H9 (cell line): ENCODE results near the gene RANBP17. TPM values are rescaled to one million over a fixed set of nuclear protein-coding genes. Genes with fewer than 3 reads are reported as not detected.

Source experiments
- DNase-seq: peaks from one replicate; pipeline ENCODE4 v3.0.0-alpha.2; 2017
- H2AFZ ChIP-seq: one replicate; pipeline ENCODE4 v1.6.1; 2013; ENCODE audit warnings: mild to moderate bottlenecking, low read length, control low read depth, moderate library complexity
- H2AK5ac ChIP-seq: 2 replicates; pipeline ENCODE4 v1.6.1; 2013; ENCODE audit warnings: low read length, control low read depth, mixed read lengths; ENCODE audit not compliant: insufficient read length
- H2BK120ac ChIP-seq: one replicate; pipeline ENCODE4 v1.6.1; 2013; ENCODE audit warnings: low read depth, mild to moderate bottlenecking, low read length, control low read depth, inconsistent platforms; ENCODE audit not compliant: poor library complexity, severe bottlenecking
- H2BK12ac ChIP-seq: 2 replicates; pipeline ENCODE4 v1.6.1; 2013; ENCODE audit warnings: low read length, control low read depth, mixed read lengths, low read depth; ENCODE audit not compliant: insufficient read length
- H2BK15ac ChIP-seq: 2 replicates; pipeline ENCODE4 v1.6.1; 2013; ENCODE audit warnings: low read depth, low read length, control low read depth
- H2BK20ac ChIP-seq: one replicate; pipeline ENCODE4 v1.6.1; 2013; ENCODE audit warnings: low read depth, mild to moderate bottlenecking, low read length, control low read depth, inconsistent platforms; ENCODE audit not compliant: poor library complexity, severe bottlenecking
- H2BK5ac ChIP-seq: 2 replicates; pipeline ENCODE4 v1.6.1; 2013; ENCODE audit warnings: low read length, control low read depth, mixed read lengths; ENCODE audit not compliant: insufficient read length
- H3K14ac ChIP-seq: 2 replicates; pipeline ENCODE4 v1.6.1; 2013; ENCODE audit warnings: low read length, control low read depth; ENCODE audit not compliant: insufficient read depth
- H3K18ac ChIP-seq: 2 replicates; pipeline ENCODE4 v1.6.1; 2013; ENCODE audit warnings: low read depth, mild to moderate bottlenecking, mixed read lengths, low read length, control low read depth; ENCODE audit not compliant: insufficient read length
- H3K23ac ChIP-seq: 2 replicates; pipeline ENCODE4 v1.6.1; 2013; ENCODE audit warnings: low read length, control low read depth, mixed read lengths, low read depth; ENCODE audit not compliant: insufficient read length
- H3K23me2 ChIP-seq: 2 replicates; pipeline ENCODE4 v1.6.1; 2013; ENCODE audit warnings: low read depth, mild to moderate bottlenecking, mixed read lengths, low read length, control low read depth; ENCODE audit not compliant: insufficient read length, poor library complexity, severe bottlenecking
- H3K27ac ChIP-seq: 2 replicates; pipeline ENCODE4 v1.5.1; 2013; ENCODE audit warnings: low read length, control low read depth, mixed read lengths, low read depth; ENCODE audit not compliant: insufficient read length
- H3K27me3 ChIP-seq: 2 replicates; pipeline ENCODE4 v1.6.1; 2013; ENCODE audit warnings: low read length, control low read depth, inconsistent platforms; ENCODE audit not compliant: insufficient read depth
- H3K4ac ChIP-seq: 2 replicates; pipeline ENCODE4 v1.6.1; 2013; ENCODE audit warnings: low read depth, mild to moderate bottlenecking, control low read depth, inconsistent platforms, low read length, moderate library complexity
- H3K4me1 ChIP-seq: 2 replicates; pipeline ENCODE4 v1.6.1; 2013; ENCODE audit warnings: low read length, control low read depth, inconsistent platforms; ENCODE audit not compliant: insufficient read depth
- H3K4me2 ChIP-seq: 2 replicates; pipeline ENCODE4 v1.6.1; 2013; ENCODE audit warnings: low read length, control low read depth, mixed read lengths; ENCODE audit not compliant: insufficient read length, insufficient read depth
- H3K56ac ChIP-seq: 2 replicates; pipeline ENCODE4 v1.6.1; 2013; ENCODE audit warnings: low read depth, mild to moderate bottlenecking, mixed read lengths, low read length, control low read depth; ENCODE audit not compliant: insufficient read length
- H3K79me1 ChIP-seq: 2 replicates; pipeline ENCODE4 v1.6.1; 2013; ENCODE audit warnings: low read depth, mild to moderate bottlenecking, moderate library complexity, low read length, control low read depth, inconsistent platforms; ENCODE audit not compliant: insufficient read depth, poor library complexity, severe bottlenecking
- H3K79me2 ChIP-seq: 2 replicates; pipeline ENCODE4 v1.6.1; 2013; ENCODE audit warnings: low read length, control low read depth, inconsistent platforms; ENCODE audit not compliant: insufficient read depth
- H3K9ac ChIP-seq: 2 replicates; pipeline ENCODE4 v1.6.1; 2013; ENCODE audit warnings: low read length, control low read depth, mixed read lengths; ENCODE audit not compliant: insufficient read length; ENCODE audit errors: extremely low read depth
- H3K9me3 ChIP-seq: one replicate; pipeline ENCODE4 v1.6.1; 2013; ENCODE audit warnings: low read depth, low read length, inconsistent platforms; ENCODE audit not compliant: control insufficient read depth
- H3T11ph ChIP-seq: one replicate; pipeline ENCODE4 v1.6.1; 2013; ENCODE audit warnings: mild to moderate bottlenecking, low read length, control low read depth, inconsistent platforms
- H4K20me1 ChIP-seq: one replicate; pipeline ENCODE4 v1.6.1; 2013; ENCODE audit not compliant: control insufficient read depth, insufficient read length, insufficient read depth
- H4K5ac ChIP-seq: 2 replicates; pipeline ENCODE4 v1.6.1; 2013; ENCODE audit warnings: low read depth, mild to moderate bottlenecking, mixed read lengths, low read length, control low read depth; ENCODE audit not compliant: insufficient read length
- H4K8ac ChIP-seq: replicated peaks from 2 replicates; pipeline ENCODE4 v1.6.1; 2013; ENCODE audit warnings: low read length, control low read depth, mixed read lengths, low read depth; ENCODE audit not compliant: insufficient read length
- H4K91ac ChIP-seq: 2 replicates; pipeline ENCODE4 v1.6.1; 2013; ENCODE audit warnings: low read depth, mild to moderate bottlenecking, moderate library complexity, mixed read lengths, low read length, control low read depth; ENCODE audit not compliant: insufficient read length
- H3K27ac Mint-ChIP-seq, 3 experiments: 2 replicates in 2 of 3; 3 replicates in 1 of 3; pipeline ENCODE4 v1.8.0; 2020 to 2021; ENCODE audit warnings: mixed read lengths in 3 of 3, mild to moderate bottlenecking in 1 of 3, moderate library complexity in 1 of 3
- H3K27me3 Mint-ChIP-seq: 2 replicates; pipeline ENCODE4 v1.8.0; 2021; ENCODE audit warnings: low read depth, mild to moderate bottlenecking, moderate library complexity, mixed read lengths
- H3K36me3 Mint-ChIP-seq, 3 experiments: 2 replicates in 2 of 3; 3 replicates in 1 of 3; pipeline ENCODE4 v1.8.0; 2020 to 2021; ENCODE audit warnings: low read depth in 3 of 3, mixed read lengths in 3 of 3; ENCODE audit not compliant: insufficient read depth in 1 of 3
- H3K4me1 Mint-ChIP-seq, 2 experiments: 2 replicates each; pipeline ENCODE4 v1.8.0; 2020; ENCODE audit warnings: mixed read lengths in 2 of 2
- H3K4me3 Mint-ChIP-seq, 2 experiments: 2 replicates in 1 of 2; 3 replicates in 1 of 2; pipeline ENCODE4 v1.8.0; 2020 to 2021; ENCODE audit warnings: mild to moderate bottlenecking in 2 of 2, mixed read lengths in 2 of 2, moderate library complexity in 1 of 2
- H3K9me3 Mint-ChIP-seq, 2 experiments: 2 replicates in 1 of 2; 3 replicates in 1 of 2; pipeline ENCODE4 v1.8.0; 2020; ENCODE audit warnings: mild to moderate bottlenecking in 2 of 2, mixed read lengths in 2 of 2, moderate library complexity in 1 of 2
- total RNA-seq: library from RNA; stranded (reverse); gene quantifications from 2 replicates; pipeline ENCODE4 v1.2.1, GENCODE V29; 2021
- TF ChIP-seq, protein P1 (sequence below): fragments of 200-600 bp; sonication (generic); conservative IDR thresholded peaks from 3 replicates; pipeline ENCODE4 v1.8.0; 2021; ENCODE audit warnings: antibody characterized with exemption, mild to moderate bottlenecking

Gene RANBP17
- total RNA-seq, 1 experiment from 2014 or later, result 16.5 TPM

DNA sequence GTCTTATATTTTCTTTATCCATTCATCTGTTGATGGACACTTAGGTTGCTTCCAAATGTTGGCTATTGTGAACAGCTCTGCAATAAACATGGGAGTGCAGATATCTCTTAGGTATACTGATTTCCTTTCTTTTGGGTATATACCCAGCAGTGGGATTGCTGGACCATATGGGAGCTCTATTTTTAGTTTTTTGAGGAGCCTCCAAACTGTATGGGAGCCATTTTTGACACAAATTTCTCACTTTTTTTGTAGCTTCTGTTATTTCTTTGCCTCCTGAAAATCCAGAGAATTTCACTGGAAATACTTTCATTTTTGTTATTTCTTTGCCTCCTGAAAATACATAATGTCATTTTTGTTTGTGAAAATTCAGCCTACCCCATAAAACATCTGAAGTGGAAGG is 15.0 kb upstream of the RANBP17 start:
- H2BK15ac ChIP-seq, result no peak overlapping the region
- no peaks in the 10 kb centered on the region for H3K79me2 ChIP-seq
- peaks cover 2% of the 10 kb centered on the region; the same call in 1 of the 2 replicates for H3K27me3 Mint-ChIP-seq

More for the DNA sequence above, 15.0 kb upstream of the RANBP17 start:
- no peak overlapping the region for H2BK120ac ChIP-seq
- no peak overlapping the region for H4K5ac ChIP-seq
- H3K56ac ChIP-seq, result no peak overlapping the region
- no peak overlapping the region for H2BK12ac ChIP-seq
- DNase-seq, result no peak
- no peak overlapping the region for H2BK20ac ChIP-seq
- no peak overlapping the region for H4K91ac ChIP-seq
- no peaks in the 10 kb centered on the region for H3K9me3 ChIP-seq
- H3K27ac Mint-ChIP-seq, result no peak overlapping the region
- H3K27ac ChIP-seq, result no peak overlapping the region
- H4K8ac ChIP-seq, result no peak overlapping the region
- H3K14ac ChIP-seq, result no peak overlapping the region
- H3K23ac ChIP-seq, result no peak overlapping the region
- H3K79me1 ChIP-seq, result no peaks in the 10 kb centered on the region
- H3K4me1 Mint-ChIP-seq, result no peaks in the 10 kb centered on the region
- TF ChIP-seq, protein P1, sequence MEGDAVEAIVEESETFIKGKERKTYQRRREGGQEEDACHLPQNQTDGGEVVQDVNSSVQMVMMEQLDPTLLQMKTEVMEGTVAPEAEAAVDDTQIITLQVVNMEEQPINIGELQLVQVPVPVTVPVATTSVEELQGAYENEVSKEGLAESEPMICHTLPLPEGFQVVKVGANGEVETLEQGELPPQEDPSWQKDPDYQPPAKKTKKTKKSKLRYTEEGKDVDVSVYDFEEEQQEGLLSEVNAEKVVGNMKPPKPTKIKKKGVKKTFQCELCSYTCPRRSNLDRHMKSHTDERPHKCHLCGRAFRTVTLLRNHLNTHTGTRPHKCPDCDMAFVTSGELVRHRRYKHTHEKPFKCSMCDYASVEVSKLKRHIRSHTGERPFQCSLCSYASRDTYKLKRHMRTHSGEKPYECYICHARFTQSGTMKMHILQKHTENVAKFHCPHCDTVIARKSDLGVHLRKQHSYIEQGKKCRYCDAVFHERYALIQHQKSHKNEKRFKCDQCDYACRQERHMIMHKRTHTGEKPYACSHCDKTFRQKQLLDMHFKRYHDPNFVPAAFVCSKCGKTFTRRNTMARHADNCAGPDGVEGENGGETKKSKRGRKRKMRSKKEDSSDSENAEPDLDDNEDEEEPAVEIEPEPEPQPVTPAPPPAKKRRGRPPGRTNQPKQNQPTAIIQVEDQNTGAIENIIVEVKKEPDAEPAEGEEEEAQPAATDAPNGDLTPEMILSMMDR, result no peak
- H3K4ac ChIP-seq, result no peak overlapping the region
- no peak overlapping the region for H3K4me3 Mint-ChIP-seq
- no peak overlapping the region for H2BK5ac ChIP-seq
- no peaks in the 10 kb centered on the region for H4K20me1 ChIP-seq
- no peaks in the 10 kb centered on the region for H3K23me2 ChIP-seq
- no peak overlapping the region for H3K4me2 ChIP-seq
- H3K9ac ChIP-seq, result no peak overlapping the region
- H3K27me3 ChIP-seq, result no peaks in the 10 kb centered on the region; the same call in 1 of the 2 replicates
- H3K36me3 Mint-ChIP-seq, result no peaks in the 10 kb centered on the region; a peak in 2 of 7 replicates
- no peak overlapping the region for H2AFZ ChIP-seq
- H3K18ac ChIP-seq, result no peak overlapping the region
- no peaks in the 10 kb centered on the region for H3K4me1 ChIP-seq
- no peak overlapping the region for H2AK5ac ChIP-seq
- H3T11ph ChIP-seq, result no peak overlapping the region
- no peaks in the 10 kb centered on the region; a peak in 1 of 5 replicates for H3K9me3 Mint-ChIP-seq
